Panc1 (cell line): ENCODE data around the gene DCDC2B. TPM values are rescaled to one million over a fixed set of nuclear protein-coding genes. Genes with fewer than 3 reads are reported as not detected.

ENCODE experiments used
- ATAC-seq: fragments of 200-7000 bp; cut with Tn5 transposase; 2 replicates; pipeline ENCODE4 v1.9.1; 2020; ENCODE audit warnings: mild to moderate bottlenecking, moderate library complexity
- BruUV-seq: library from RNA; stranded (reverse); fragments of 400-500 nt; replicated peaks from 2 replicates; lab custom pipeline; 2021; lab: Mats Ljungman, UMichigan
- CTCF ChIA-PET: fragments of 300-600 bp; sonication (Branson Sonifier 250); formaldehyde crosslinking; loops from one replicate; lab custom pipeline; 2022; ENCODE audit warnings: antibody characterized with exemption; lab: Charles Lee
- POLR2A ChIA-PET: fragments of 300-600 bp; sonication (Branson Sonifier 250); formaldehyde crosslinking; loops from one replicate; lab custom pipeline; 2022; ENCODE audit warnings: antibody characterized with exemption; lab: Charles Lee
- DNase-seq: peaks from one replicate; pipeline ENCODE4 v3.0.0-alpha.2; 2010; ENCODE audit warnings: low read depth, low spot score
- H3K27ac ChIP-seq: 2 replicates; pipeline ENCODE4 v1.5.1; 2011; ENCODE audit warnings: mild to moderate bottlenecking, low read length, inconsistent platforms
- H3K27me3 ChIP-seq: fragments of 200-500 bp; sonication (Bioruptor generic); 2 replicates; pipeline ENCODE4 v1.6.0; 2014; ENCODE audit warnings: low read length, inconsistent platforms; ENCODE audit not compliant: control insufficient read depth, insufficient read depth
- H3K36me3 ChIP-seq: fragments of 200-500 bp; sonication (Bioruptor generic); 2 replicates; pipeline ENCODE4 v1.5.1; 2014; ENCODE audit warnings: inconsistent platforms, mild to moderate bottlenecking, low read length, moderate library complexity; ENCODE audit not compliant: control insufficient read depth, insufficient read depth
- H3K4me1 ChIP-seq: 2 replicates; pipeline ENCODE4 v1.5.1; 2011; ENCODE audit warnings: inconsistent platforms, mild to moderate bottlenecking, low read length, moderate library complexity; ENCODE audit not compliant: control insufficient read depth, insufficient read depth
- H3K4me3 ChIP-seq, 2 experiments: 2 replicates each; pipeline ENCODE4 v1.5.1; 2011 to 2012; ENCODE audit warnings: low read depth in 2 of 2, low read length in 2 of 2, mild to moderate bottlenecking in 2 of 2, inconsistent platforms in 1 of 2, moderate library complexity in 1 of 2
- H3K9me3 ChIP-seq: fragments of 200-500 bp; sonication (Bioruptor generic); 2 replicates; pipeline ENCODE4 v1.5.1; 2014; ENCODE audit warnings: low read depth, mild to moderate bottlenecking, inconsistent platforms, low read length, moderate library complexity; ENCODE audit not compliant: control insufficient read depth, insufficient read depth
- CTCF ChIP-seq: fragments of 450-650 bp; IDR thresholded peaks from 2 replicates; pipeline ENCODE4 v1.5.1; 2017; ENCODE audit warnings: mild to moderate bottlenecking
- POLR2AphosphoS5 ChIP-seq: IDR thresholded peaks from 2 replicates; pipeline ENCODE4 v1.6.1; 2012; ENCODE audit warnings: mild to moderate bottlenecking, low read depth, low read length, moderate library complexity
- REST ChIP-seq, 2 experiments: IDR thresholded peaks; 2 replicates each; pipeline ENCODE4 v1.6.1; 2011 to 2012; ENCODE audit warnings: low read depth in 2 of 2, control low read depth in 1 of 2, low read length in 1 of 2, mild to moderate bottlenecking in 1 of 2, moderate library complexity in 1 of 2; ENCODE audit not compliant: insufficient read depth in 1 of 2
- SIN3A ChIP-seq: IDR thresholded peaks from 2 replicates; pipeline ENCODE4 v1.6.1; 2012; ENCODE audit warnings: low read depth, mild to moderate bottlenecking, low read length, moderate library complexity, borderline replicate concordance; ENCODE audit not compliant: insufficient read depth
- TCF7L2 ChIP-seq: IDR thresholded peaks from 2 replicates; pipeline ENCODE4 v1.6.1; 2011; ENCODE audit warnings: mild to moderate bottlenecking, low read depth, low read length, inconsistent platforms
- in situ Hi-C: cut with HindIII; loops from 2 replicates; pipeline ENCODE4 v1.10.0; 2016; ENCODE audit warnings: low sequenced_read_pairs, low pct_unique_long_range_greater_than_20kb
- intact Hi-C: fragments of 100-400 bp; cut with micrococcal nuclease; formaldehyde crosslinking; loops from one replicate; pipeline ENCODE4 v1.10.0; 2022; ENCODE audit not compliant: unreplicated experiment
- total RNA-seq: library from RNA; stranded (reverse); gene quantifications from one replicate; pipeline ENCODE4 v1.2.1, GENCODE V29; 2021; ENCODE audit not compliant: unreplicated experiment

Gene DCDC2B
- total RNA-seq, 1 experiment from 2014 or later, result not detected

- H3K9me3 ChIP-seq, result no peaks in the 10 kb centered on the region
- ChIA-PET POLR2A (interaction anchor here (0.5 to 1.2 kb wide), 3 partner anchors 19 to 636 kb away, joined by 4 to 6 read pairs (median 5); no protein-coding TSS in a partner anchor), CTCF (no interaction called here)
- no peaks in the 10 kb centered on the region for H3K27me3 ChIP-seq
- peak overlapping the region; percentile 77 to 93 for H3K4me3 ChIP-seq
- H3K27ac ChIP-seq, result peak overlapping the region; percentile 90
- TF ChIP-seq CTCF (no peak), SIN3A (no peak), POLR2AphosphoS5 (no peak), REST (IDR thresholded peaks at IDR 0.05; ENCODE audit: insufficient read depth in 1 of 2, low read depth in 2 of 2, low read length in 1 of 2) (no peak), TCF7L2 (no peak)
- H3K36me3 ChIP-seq, result peaks cover 6% of the 10 kb centered on the region; the same call in 1 of the 2 replicates
- no TSS peak for BruUV-seq
- in situ Hi-C loops (no loop called here), intact Hi-C loops (no loop called here)
- ATAC-seq, result peak; percentile 36
- DNase-seq, result no peak
- H3K4me1 ChIP-seq, result peaks cover 33% of the 10 kb centered on the region
These were observed 28.5 kb upstream of the DCDC2B start for GRCh38 chr1:32180186-32181060.

- Histone ChIP-seq H3K27me3 (no peaks in the 10 kb centered on the region), H3K4me1 (peaks cover 33% of the 10 kb centered on the region), H3K27ac (peak overlapping the region; percentile 90), H3K9me3 (no peaks in the 10 kb centered on the region), H3K36me3 (peaks cover 6% of the 10 kb centered on the region; the same call in 1 of the 2 replicates), H3K4me3 (peak overlapping the region; percentile 77 to 93)
- POLR2A ChIA-PET, result no interaction called here
- in situ Hi-C loops (no loop called here), intact Hi-C loops (no loop called here)
- no peak for DNase-seq
- ATAC-seq, result no peak
- CTCF ChIA-PET, result no interaction called here
- TSS peak; percentile 78 for BruUV-seq
- TF ChIP-seq SIN3A, result no peak
- no peak for TF ChIP-seq REST (IDR thresholded peaks at IDR 0.05; ENCODE audit: insufficient read depth in 1 of 2, low read depth in 2 of 2, low read length in 1 of 2)
- no peak for TF ChIP-seq CTCF
- TF ChIP-seq TCF7L2, result no peak
- no peak for TF ChIP-seq POLR2AphosphoS5
These were observed 27.8 kb upstream of the DCDC2B start for GRCh38 chr1:32181065-32181464.
